PC-9 (cell line): Measurements from ENCODE around the gene PTGES2.

Experiments used
- CTCF ChIP-seq: fragments of 200-600 bp; sonication (generic); conservative IDR thresholded peaks from 2 replicates; pipeline ENCODE4 v1.6.1; 2017; ENCODE audit warnings: mixed run types, antibody characterized with exemption, mild to moderate bottlenecking, moderate library complexity
- EZH2 ChIP-seq: fragments of 200-600 bp; sonication (generic); IDR thresholded peaks from 2 replicates; pipeline ENCODE4 v1.8.0; 2017; ENCODE audit warnings: antibody characterized with exemption, low read depth

- TF ChIP-seq CTCF (no peak), EZH2 (no peak)
These were observed 33.2 kb downstream of the PTGES2 start for GRCh38 chr9:128094166-128094949.
